Measurements from ENCODE around the gene ZFYVE27.

ZFYVE27 gene

DNA sequence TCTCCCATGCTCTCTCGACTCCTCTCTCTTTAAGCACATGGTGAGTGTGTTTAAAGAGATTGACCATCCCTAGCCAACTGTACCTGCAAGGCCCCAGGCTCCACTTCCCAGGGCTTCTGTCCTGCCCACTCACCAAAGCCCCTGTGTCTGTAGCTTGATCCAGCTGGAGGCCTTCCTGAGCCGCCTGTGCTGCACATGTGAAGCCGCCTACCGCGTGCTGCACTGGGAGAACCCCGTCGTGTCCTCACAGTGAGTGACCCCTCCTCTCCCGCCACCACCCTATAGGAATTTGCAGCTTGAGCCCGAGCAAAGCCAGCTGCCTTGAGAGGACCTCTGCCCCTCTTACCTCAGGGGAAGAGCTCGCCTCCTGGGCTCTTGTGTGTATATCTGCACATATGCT is 11.2 kb downstream of the ZFYVE27 start:
- no peak for DNase-seq

DNA sequence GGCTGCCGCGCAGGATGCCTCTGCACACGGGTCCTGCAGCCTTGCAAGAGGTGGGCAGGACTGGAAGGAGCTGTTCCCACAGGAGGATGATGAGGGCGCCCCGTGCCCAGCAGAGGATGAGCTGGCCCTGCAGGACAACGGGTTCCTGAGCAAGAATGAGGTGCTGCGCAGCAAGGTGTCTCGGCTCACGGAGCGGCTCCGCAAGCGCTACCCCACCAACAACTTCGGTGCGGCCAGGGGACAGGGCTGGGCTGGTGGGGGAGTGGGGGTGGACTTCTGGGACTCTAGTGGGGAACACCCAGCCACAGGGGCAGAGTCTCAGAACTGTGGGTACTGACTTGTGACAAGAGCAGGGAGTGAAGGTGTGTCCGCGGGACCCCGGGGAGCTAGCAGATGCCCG is 16.0 kb downstream of the ZFYVE27 start:
- no peak for DNase-seq

DNA sequence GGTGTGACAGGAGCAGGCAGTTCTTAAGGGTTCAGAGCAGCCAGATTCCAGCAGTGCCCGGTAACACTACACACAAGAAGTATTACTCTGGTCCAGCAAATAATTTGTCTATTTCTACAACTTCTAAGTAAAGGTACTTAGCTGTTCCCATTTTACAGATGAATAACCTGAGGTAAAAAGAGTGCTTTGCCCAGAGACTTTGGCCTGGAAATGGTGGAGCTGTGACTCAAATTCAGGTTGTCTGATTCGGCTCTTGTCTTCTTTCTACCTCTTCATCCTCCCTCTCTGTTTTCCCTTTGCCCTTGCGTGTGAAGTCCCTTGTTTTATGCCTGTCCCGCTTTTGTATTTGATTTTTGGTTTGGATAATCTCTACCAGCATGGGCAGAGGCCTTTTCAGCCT is 17.8 kb downstream of the ZFYVE27 start:
- DNase-seq: no peak

GRCh38 chr10:97755718-97756117 is 18.8 kb downstream of the ZFYVE27 start:
- DNase-seq: no peak

DNA sequence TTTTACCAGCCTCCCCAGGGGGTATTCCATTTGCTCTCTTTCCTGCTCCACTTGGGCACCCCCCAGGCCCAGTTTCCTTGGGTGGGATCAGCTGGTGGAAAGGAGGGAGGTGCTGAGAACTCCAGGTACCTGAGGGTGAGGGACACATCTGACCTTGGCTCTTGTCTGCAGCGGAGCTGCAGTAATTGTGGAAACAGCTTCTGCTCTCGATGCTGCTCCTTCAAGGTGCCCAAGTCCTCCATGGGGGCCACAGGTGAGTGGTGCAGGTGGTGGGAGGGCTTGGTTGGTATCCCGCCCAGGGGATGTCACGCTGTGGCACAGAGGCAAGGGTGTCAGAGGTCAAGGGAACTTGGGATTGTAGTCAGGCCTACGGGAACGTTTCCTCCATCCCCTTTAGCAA is 20.5 kb downstream of the ZFYVE27 start:
- DNase-seq: no peak

DNA sequence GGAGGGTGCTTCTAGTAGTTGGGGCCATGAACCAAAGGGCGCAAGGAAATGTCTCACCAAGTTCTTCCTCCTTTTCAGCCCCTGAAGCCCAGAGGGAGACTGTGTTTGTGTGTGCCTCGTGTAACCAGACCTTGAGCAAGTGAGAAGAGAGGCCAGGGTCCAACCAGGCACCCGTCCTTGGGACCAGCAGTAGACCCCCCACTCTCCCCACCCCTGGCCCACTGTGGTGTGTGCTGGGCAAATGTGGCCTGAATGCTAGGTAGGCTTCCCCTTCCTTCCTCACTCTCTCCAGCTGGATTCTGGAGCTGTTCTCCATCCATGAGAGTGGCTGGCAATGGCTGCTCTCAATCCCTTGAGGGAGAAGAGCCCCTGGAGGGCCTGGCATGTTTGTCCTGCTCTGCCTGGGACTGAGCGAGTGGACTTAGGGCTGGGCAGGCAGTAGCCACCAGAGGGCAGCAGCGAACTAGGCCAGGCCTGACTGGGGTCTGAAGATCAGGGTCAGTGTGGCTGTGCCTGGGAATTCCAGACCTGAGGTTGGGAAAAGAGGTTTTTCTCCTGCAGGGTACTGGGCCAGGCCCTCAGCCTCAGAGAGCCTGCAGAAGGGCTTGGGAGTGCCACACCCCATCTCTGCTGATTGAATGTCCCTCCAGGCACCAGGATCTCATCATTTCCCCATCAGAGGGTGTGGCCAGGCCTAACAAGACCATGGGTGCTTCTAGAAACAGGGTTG is 22.4 kb downstream of the ZFYVE27 start:
- DNase-seq: peak; percentile 29 to 37

DNA sequence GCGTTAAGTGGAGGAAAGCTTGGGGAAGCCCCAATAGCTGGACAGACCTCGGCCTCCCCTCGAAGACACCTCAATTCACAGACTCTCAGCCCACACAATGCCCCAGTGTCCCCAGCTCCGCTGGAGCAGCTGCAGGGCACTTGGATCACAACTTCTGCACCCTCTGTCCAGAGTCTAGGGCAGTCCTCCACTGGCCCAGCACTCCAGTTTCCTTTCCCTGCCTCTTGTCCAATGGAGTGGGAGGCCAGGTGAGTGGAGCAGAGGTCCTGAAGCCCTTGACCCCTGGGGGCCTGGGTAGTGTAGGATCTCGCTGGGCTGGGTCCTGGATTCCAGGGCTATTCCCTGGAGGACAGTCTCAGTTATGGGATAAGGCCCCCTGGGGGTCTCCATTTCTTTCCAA is 23.0 kb downstream of the ZFYVE27 start:
- DNase-seq: no peak

GRCh38 chr10:97760461-97761257 is 23.7 kb downstream of the ZFYVE27 start:
- no peak for DNase-seq

DNA sequence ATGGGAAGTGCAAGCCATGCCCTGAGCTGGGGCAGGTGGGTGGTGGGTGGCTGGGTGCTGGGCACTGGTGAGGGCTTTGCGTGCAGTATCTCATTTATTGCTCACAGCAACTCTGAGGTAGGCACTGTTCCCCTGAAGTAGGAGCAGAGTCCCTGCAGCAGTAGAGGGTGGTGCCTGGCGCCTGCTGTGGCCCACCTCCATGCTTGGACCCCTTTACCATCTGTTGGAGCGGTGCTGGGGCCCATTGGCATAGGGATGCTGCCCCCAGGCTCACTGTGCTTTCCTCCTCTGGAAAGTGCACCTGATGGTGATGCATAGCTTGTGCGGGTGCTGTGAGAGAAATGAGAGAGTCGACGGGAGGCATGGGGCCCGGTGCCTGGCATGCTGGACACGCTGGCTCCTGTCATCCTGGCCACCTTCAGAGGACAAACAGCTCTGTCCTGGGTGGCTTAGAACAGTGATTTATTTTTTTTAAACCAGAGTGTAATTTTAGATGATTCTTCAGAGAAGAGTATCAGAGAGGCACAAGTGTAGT is 24.5 kb downstream of the ZFYVE27 start:
- no peak for DNase-seq

DNA sequence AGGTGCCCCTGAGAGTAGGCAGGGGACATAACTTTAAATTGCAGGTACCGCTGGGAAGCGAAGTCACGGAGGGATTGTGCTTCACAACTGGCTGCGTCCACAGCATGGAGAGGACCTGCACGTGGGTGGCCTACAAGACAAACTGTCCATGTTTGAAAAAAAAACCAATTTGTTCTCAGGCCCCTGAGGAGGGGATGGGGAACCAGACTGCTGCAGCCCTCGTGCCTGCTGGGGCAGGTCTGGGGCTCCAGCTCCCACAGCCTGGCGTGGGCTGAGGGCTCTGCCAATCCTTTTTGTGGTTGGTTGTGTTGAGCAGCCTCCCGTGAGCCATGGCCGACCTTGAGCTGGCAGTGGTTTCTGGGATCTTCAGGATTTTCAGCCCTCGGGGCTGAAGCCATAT is 25.1 kb downstream of the ZFYVE27 start:
- DNase-seq: no peak

- DNase-seq: no peak
Observed at GRCh38 chr10:97762816-97763215, 25.9 kb downstream of the ZFYVE27 start.

GRCh38 chr10:97763411-97763810 is 26.5 kb downstream of the ZFYVE27 start:
- no peak for DNase-seq

GRCh38 chr10:97763947-97764346 is 27.0 kb downstream of the ZFYVE27 start:
- DNase-seq: no peak

DNA sequence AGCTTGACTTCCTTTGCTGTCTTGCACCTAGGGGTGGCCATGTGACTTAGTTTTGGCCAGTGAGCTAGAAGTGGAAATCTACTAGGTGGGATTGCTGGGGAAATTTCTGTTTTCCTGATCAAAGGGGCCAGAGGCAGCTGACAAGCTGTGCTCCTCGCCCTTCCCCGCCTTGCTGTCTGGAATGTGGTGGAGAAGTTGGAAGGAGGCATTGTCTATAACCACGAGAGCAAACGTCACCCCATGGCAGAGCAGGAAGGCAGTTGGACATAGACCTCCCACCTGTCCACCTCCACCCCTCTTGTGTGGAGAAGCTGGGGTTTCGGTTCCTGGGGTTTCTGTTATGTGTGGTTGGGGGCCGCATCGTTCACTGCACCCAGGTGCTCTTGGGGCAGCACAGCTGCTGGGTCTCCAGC is 27.6 kb downstream of the ZFYVE27 start:
- DNase-seq: no peak

- no peak for DNase-seq
Observed at GRCh38 chr10:97765201-97765600, 28.3 kb downstream of the ZFYVE27 start.

GRCh38 chr10:97766106-97766810 is 29.3 kb downstream of the ZFYVE27 start:
- DNase-seq: no peak

DNA sequence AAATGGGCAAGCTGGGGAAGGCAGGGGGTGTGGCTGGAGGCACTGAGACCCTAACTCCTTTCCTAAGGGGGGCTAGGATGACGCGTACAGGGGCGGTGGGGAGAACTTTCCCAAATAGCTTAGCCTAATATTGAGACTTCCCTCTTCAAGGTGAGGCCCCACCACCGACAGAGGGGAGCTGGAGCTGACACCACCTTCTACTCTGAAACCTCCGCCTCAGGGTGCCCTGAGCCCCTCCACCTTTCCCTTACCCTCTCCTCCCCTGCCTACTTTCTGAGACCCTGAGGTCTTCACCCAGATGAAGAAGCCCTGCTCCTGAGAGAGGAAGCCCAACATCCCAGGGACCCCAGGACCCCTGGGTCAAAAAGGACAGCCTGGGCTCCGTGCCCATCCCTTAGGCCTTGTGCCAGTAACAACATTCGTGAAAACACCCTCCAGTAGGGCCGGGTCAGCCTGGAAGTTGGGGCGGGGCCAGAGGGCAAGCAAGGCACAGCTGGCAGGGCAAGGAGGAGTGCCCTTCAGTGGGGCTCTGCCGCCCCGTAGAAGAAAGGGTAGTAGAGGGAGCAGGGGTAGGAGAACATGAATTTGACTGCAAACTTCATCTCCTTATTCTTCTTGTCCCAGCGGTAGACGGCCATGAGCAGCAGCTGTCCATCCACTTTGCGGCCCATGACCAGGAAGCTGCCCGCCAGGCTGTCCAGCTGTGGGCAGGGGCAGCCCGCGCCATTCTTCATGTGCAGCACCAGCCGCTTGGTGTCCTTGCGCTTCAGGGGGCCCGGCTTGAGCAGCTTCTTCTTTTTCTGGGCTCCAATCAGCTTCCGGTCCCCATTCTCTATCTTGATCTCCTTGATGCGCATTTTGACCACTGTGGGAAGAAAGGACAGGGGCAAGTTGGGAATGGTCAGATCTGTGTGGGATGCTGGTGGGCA is 30.3 kb downstream of the ZFYVE27 start:
- no peak for DNase-seq

- no peak for DNase-seq
Observed at GRCh38 chr10:97768322-97769315, 31.7 kb downstream of the ZFYVE27 start.

DNA sequence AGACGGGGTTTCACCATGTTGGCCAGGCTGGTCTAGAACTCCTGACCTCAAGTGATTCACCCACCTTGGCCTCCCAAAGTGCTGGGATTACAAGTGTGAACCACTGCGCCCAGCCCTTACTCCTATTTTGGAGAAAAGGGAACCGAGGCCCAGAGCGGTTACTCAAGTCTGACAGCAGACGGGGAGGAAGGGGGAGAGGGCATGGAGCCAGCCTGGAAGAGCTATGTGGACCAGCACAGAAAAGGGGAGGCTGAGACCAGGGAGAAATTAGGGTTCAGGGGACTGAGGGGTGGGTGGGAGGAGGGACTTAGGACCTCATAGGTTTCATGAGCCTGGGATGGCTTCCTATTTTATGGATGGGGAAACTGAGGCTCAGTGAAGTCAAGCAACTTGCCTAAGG is 33.3 kb downstream of the ZFYVE27 start:
- no peak for DNase-seq

- no peak for DNase-seq
Observed at GRCh38 chr10:97771055-97771891, 34.3 kb downstream of the ZFYVE27 start.

All from activated CD4-positive, alpha-beta T cell treated with anti-CD3 and anti-CD28 coated beads for 4 hours (primary cell).